ENCODE results near the gene PRKCE. TPM values are rescaled to one million over a fixed set of nuclear protein-coding genes. Genes with fewer than 3 reads are reported as not detected.

Gene PRKCE
- total and polyA plus RNA-seq, 7 experiments from 2014 or later: 1.4 to 37.9 (median 19.5) TPM

DNA sequence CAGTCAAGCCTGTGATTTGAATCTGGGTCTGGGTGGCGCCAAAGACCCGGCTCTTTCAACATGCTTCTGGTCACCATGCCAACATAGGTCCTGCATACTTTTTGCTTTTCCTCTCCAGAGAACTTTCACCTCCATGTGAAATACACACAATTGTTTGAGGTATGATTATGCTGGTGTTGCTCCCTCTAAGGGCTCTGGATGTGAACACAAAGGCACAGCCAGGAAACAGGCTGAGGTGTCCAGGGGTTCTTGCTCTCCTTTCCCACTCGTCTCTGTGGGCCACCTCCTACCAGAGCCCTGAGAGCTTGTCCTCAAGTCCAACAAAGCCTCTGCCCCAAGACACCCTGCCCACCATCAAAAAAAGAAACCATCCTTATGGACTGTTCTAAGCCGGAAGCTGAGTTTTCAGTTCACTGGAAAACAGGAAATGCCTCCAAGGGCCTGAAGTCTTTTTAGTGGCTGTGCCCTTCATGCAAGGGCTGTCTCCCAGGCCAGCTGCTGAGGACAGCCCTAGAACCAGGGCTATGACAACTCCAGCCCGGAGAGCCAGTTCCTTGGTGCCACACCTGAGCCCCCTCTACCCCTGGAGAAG, 545.5 kb downstream of the PRKCE start:
- Histone ChIP-seq H3K36me3 (ENCODE audit: control insufficient read depth in 2 of 3, insufficient read depth in 3 of 3, low read length in 3 of 3) (no peaks in the 10 kb centered on the region), H3K4me3 (ENCODE audit: low read length) (no peak overlapping the region), H3K9me3 (ENCODE audit: control insufficient read depth in 2 of 3, low read length in 3 of 3) (no peaks in the 10 kb centered on the region), H3K27me3 (ENCODE audit: control insufficient read depth in 2 of 2, insufficient read depth in 2 of 2, low read length in 2 of 2) (no peaks in the 10 kb centered on the region), H3K27ac (ENCODE audit: low read depth, low read length) (no peak overlapping the region), H3K4me1 (ENCODE audit: control insufficient read depth in 2 of 2, insufficient read depth in 2 of 2, low read length in 2 of 2) (peaks cover 0 to 5% of the 10 kb centered on the region in 2 donors)
- H3K27me3 Mint-ChIP-seq: no peaks in the 10 kb centered on the region
- intact Hi-C loops (cut with micrococcal nuclease): no loop called here
- peaks cover 13 to 43% (median 24%) of the 10 kb centered on the region in 7 donors for H3K4me1 Mint-ChIP-seq
- DNase-seq: no peak
- peak overlapping the region in 1 of 10 donors; percentile 8 for H3K4me3 Mint-ChIP-seq
- ChIA-PET POLR2A (no interaction called here), CTCF (no interaction called here)
- H3K36me3 Mint-ChIP-seq: peaks cover 0 to 10% (median 0%) of the 10 kb centered on the region in 5 donors
- ATAC-seq: no peak
- peaks cover 0 to 3% (median 0%) of the 10 kb centered on the region in 11 donors for H3K9me3 Mint-ChIP-seq
- peak overlapping the region in 1 of 9 donors; percentile 26 for H3K27ac Mint-ChIP-seq

- DNase-seq: no peak
- Mint-ChIP-seq H3K4me3 (no peak overlapping the region), H3K4me1 (peaks cover 13 to 48% (median 24%) of the 10 kb centered on the region in 7 donors), H3K9me3 (peaks cover 0 to 3% (median 0%) of the 10 kb centered on the region in 11 donors), H3K36me3 (peaks cover 0 to 10% (median 0%) of the 10 kb centered on the region in 5 donors), H3K27me3 (no peaks in the 10 kb centered on the region), H3K27ac (peak overlapping the region in 2 of 9 donors; percentile 1 to 26)
- H3K4me1 ChIP-seq (ENCODE audit: control insufficient read depth in 2 of 2, insufficient read depth in 2 of 2, low read length in 2 of 2): peaks cover 0 to 5% of the 10 kb centered on the region in 2 donors
- no peaks in the 10 kb centered on the region for H3K36me3 ChIP-seq (ENCODE audit: control insufficient read depth in 2 of 3, insufficient read depth in 3 of 3, low read length in 3 of 3)
- ChIA-PET CTCF (no interaction called here), POLR2A (no interaction called here)
- intact Hi-C loops (cut with micrococcal nuclease): no loop called here
- no peak overlapping the region for H3K27ac ChIP-seq (ENCODE audit: low read depth, low read length)
- no peak for ATAC-seq
- H3K4me3 ChIP-seq (ENCODE audit: low read length): no peak overlapping the region
- no peaks in the 10 kb centered on the region for H3K27me3 ChIP-seq (ENCODE audit: control insufficient read depth in 2 of 2, insufficient read depth in 2 of 2, low read length in 2 of 2)
- H3K9me3 ChIP-seq (ENCODE audit: control insufficient read depth in 2 of 3, low read length in 3 of 3): no peaks in the 10 kb centered on the region
Measured at GRCh38 chr2:46197672-46198071, 546.2 kb downstream of the PRKCE start.

DNA sequence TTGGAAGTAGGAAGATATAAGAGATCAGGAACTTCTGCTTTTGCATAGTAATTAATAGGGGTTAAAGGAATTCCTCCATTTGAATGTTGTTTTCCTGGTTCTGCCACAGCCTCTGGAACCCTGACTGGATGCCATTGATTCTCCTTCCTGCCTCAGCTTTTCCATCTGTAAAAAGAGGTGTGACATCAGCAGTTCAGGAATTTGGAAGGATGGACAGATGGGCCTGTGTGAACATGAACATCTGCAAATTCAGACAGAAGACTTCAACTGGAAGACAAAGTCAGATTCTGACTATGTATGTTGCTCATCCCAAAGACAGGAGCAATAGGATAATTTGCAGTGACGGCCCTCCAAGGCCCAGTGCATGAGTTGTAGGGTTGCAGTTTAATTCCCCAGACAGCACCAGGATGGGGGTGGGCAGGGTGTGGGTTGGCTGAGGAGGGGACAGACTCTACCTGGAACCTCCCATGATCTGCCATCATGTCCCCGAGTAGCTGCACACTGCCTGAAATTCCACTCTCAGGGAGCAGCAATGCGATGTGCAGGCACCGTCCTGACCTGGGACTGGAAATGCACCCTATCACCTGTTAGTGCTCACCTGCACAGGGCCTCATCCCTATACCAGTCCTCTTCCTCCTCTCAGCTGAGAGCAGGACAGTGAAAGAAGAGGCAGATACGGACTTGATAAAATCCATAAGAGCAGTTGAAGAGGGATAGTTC, 546.8 kb downstream of the PRKCE start:
- Mint-ChIP-seq H3K9me3 (peaks cover 0 to 3% (median 0%) of the 10 kb centered on the region in 11 donors), H3K27ac (no peak overlapping the region), H3K27me3 (no peaks in the 10 kb centered on the region), H3K4me1 (peaks cover 17 to 55% (median 31%) of the 10 kb centered on the region in 7 donors), H3K4me3 (no peak overlapping the region), H3K36me3 (peaks cover 0 to 14% (median 0%) of the 10 kb centered on the region in 5 donors)
- intact Hi-C loops (cut with micrococcal nuclease): no loop called here
- ATAC-seq: no peak
- no peak overlapping the region for H3K4me3 ChIP-seq (ENCODE audit: low read length)
- peaks cover 0 to 5% of the 10 kb centered on the region in 2 donors for H3K4me1 ChIP-seq (ENCODE audit: control insufficient read depth in 2 of 2, insufficient read depth in 2 of 2, low read length in 2 of 2)
- ChIA-PET CTCF (no interaction called here), POLR2A (no interaction called here)
- no peaks in the 10 kb centered on the region for H3K9me3 ChIP-seq (ENCODE audit: control insufficient read depth in 2 of 3, low read length in 3 of 3)
- no peak for DNase-seq
- H3K27ac ChIP-seq (ENCODE audit: low read depth, low read length): no peak overlapping the region
- H3K27me3 ChIP-seq (ENCODE audit: control insufficient read depth in 2 of 2, insufficient read depth in 2 of 2, low read length in 2 of 2): no peaks in the 10 kb centered on the region
- no peaks in the 10 kb centered on the region for H3K36me3 ChIP-seq (ENCODE audit: control insufficient read depth in 2 of 3, insufficient read depth in 3 of 3, low read length in 3 of 3)

DNA sequence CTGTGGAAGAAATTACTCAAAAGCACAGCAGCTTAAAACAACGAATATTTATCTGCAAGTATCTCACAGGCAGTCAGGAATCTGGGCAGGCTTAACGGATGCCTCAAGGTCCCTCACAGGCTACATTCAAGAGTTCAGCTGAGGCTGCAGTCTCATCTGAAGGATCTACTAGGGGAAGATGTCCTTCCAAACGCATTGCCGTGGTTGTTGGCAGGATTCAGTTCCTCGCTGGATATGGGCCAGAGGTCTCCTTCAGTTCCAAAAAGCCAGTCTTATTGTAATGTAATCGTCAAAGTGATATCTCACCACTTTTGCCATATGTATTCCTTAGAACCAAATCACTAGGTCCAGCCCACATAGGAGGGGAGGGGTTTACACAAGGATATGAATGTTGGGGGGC, 547.5 kb downstream of the PRKCE start:
- Histone ChIP-seq H3K27ac (ENCODE audit: low read depth, low read length) (no peak overlapping the region), H3K9me3 (ENCODE audit: control insufficient read depth in 2 of 3, low read length in 3 of 3) (no peaks in the 10 kb centered on the region), H3K4me1 (ENCODE audit: control insufficient read depth in 2 of 2, insufficient read depth in 2 of 2, low read length in 2 of 2) (peaks cover 0 to 5% of the 10 kb centered on the region in 2 donors), H3K36me3 (ENCODE audit: control insufficient read depth in 2 of 3, insufficient read depth in 3 of 3, low read length in 3 of 3) (no peaks in the 10 kb centered on the region), H3K27me3 (ENCODE audit: control insufficient read depth in 2 of 2, insufficient read depth in 2 of 2, low read length in 2 of 2) (no peaks in the 10 kb centered on the region), H3K4me3 (ENCODE audit: low read length) (no peak overlapping the region)
- Mint-ChIP-seq H3K36me3 (peaks cover 0 to 17% (median 0%) of the 10 kb centered on the region in 5 donors), H3K4me3 (no peak overlapping the region), H3K27me3 (no peaks in the 10 kb centered on the region), H3K4me1 (peaks cover 17 to 59% (median 31%) of the 10 kb centered on the region in 7 donors), H3K9me3 (peaks cover 0 to 3% (median 0%) of the 10 kb centered on the region in 11 donors), H3K27ac (no peak overlapping the region)
- DNase-seq (no peak), ATAC-seq (no peak)
- CTCF ChIA-PET: no interaction called here
- intact Hi-C loops (cut with micrococcal nuclease): no loop called here
- POLR2A ChIA-PET: no interaction called here

- Histone ChIP-seq H3K9me3 (ENCODE audit: control insufficient read depth in 2 of 3, low read length in 3 of 3) (no peaks in the 10 kb centered on the region), H3K4me3 (ENCODE audit: low read length) (no peak overlapping the region), H3K27me3 (ENCODE audit: control insufficient read depth in 2 of 2, insufficient read depth in 2 of 2, low read length in 2 of 2) (no peaks in the 10 kb centered on the region), H3K4me1 (ENCODE audit: control insufficient read depth in 2 of 2, insufficient read depth in 2 of 2, low read length in 2 of 2) (peaks cover 0 to 5% of the 10 kb centered on the region in 2 donors), H3K27ac (ENCODE audit: low read depth, low read length) (no peak overlapping the region), H3K36me3 (ENCODE audit: control insufficient read depth in 2 of 3, insufficient read depth in 3 of 3, low read length in 3 of 3) (no peaks in the 10 kb centered on the region)
- CTCF ChIA-PET: no interaction called here
- POLR2A ChIA-PET: no interaction called here
- ATAC-seq (no peak), DNase-seq (no peak)
- Mint-ChIP-seq H3K36me3 (peaks cover 0 to 17% (median 0%) of the 10 kb centered on the region in 5 donors), H3K27me3 (no peaks in the 10 kb centered on the region), H3K4me3 (peak overlapping the region in 1 of 10 donors; percentile 2), H3K9me3 (peaks cover 0 to 3% (median 0%) of the 10 kb centered on the region in 11 donors), H3K27ac (peak overlapping the region in 5 of 9 donors; percentile 3 to 53 (median 46)), H3K4me1 (peaks cover 17 to 60% (median 31%) of the 10 kb centered on the region in 7 donors)
- intact Hi-C loops (cut with micrococcal nuclease): loop anchor here in 1 of 2 donors (5.0 kb wide), 1 partner anchor 37 kb away; no protein-coding TSS in a partner anchor
Measured at GRCh38 chr2:46200100-46200690, 548.7 kb downstream of the PRKCE start.

DNA sequence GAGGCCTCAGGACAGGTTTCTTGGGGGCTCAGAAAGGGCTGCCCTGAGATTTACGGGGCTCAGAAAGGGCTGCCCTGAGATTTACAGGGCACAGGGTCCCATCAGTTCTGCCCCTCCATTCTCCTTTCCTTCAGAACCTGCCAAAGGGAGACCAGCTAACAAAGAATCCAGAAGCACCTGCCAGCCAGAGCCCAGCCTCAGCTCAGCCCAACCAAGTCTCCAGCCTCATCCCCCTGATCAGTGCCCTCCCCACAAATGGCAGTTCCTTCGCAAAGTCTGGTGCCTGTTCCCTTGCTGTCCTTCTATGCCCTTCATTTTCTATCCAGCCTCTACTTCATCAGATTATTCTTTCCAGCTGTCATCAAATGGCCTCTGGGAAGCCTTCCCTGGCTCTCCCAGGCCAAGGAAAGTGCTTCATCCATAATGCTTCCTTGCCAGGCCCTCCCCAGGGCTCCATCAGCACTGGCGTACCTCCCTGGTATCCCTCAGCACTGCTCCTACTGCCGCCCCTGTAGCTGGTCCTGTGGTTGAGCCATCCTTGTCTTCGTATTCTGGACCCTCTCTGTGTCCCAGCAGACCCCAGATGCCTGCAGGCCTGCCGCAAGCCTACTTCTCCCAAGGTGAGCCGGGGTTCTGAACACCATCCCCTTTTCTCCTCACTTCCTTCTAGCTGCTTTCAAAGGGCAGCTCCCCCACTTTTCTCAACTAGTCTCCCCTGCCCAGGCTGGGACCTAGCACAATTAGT, 549.6 kb downstream of the PRKCE start:
- H3K27ac Mint-ChIP-seq: peak overlapping the region in 6 of 9 donors; percentile 30 to 81 (median 58)
- Histone ChIP-seq H3K4me1 (ENCODE audit: control insufficient read depth in 2 of 2, insufficient read depth in 2 of 2, low read length in 2 of 2) (peaks cover 0 to 5% of the 10 kb centered on the region in 2 donors), H3K27ac (ENCODE audit: low read depth, low read length) (no peak overlapping the region), H3K9me3 (ENCODE audit: control insufficient read depth in 2 of 3, low read length in 3 of 3) (no peaks in the 10 kb centered on the region), H3K36me3 (ENCODE audit: control insufficient read depth in 2 of 3, insufficient read depth in 3 of 3, low read length in 3 of 3) (no peaks in the 10 kb centered on the region), H3K4me3 (ENCODE audit: low read length) (no peak overlapping the region), H3K27me3 (ENCODE audit: control insufficient read depth in 2 of 2, insufficient read depth in 2 of 2, low read length in 2 of 2) (no peaks in the 10 kb centered on the region)
- H3K4me1 Mint-ChIP-seq: peaks cover 17 to 60% (median 31%) of the 10 kb centered on the region in 7 donors
- H3K9me3 Mint-ChIP-seq: peaks cover 0 to 3% (median 0%) of the 10 kb centered on the region in 11 donors
- DNase-seq: no peak
- no peak for ATAC-seq
- ChIA-PET POLR2A (no interaction called here), CTCF (no interaction called here)
- intact Hi-C loops (cut with micrococcal nuclease): loop anchor here in 1 of 2 donors (5.0 kb wide), 1 partner anchor 36 kb away; no protein-coding TSS in a partner anchor
- peaks cover 0 to 2% (median 0%) of the 10 kb centered on the region in 5 donors for H3K27me3 Mint-ChIP-seq
- H3K4me3 Mint-ChIP-seq: peak overlapping the region in 3 of 10 donors; percentile 6 to 13 (median 8)
- peaks cover 0 to 17% (median 0%) of the 10 kb centered on the region in 5 donors for H3K36me3 Mint-ChIP-seq
